HEK293T (cell line): ENCODE data around the gene AGAP3.

ENCODE experiments used
- ARNT ChIP-seq: fragments of 450-650 bp; IDR thresholded peaks from 2 replicates; pipeline ENCODE4 v1.6.1; 2017; ENCODE audit warnings: mild to moderate bottlenecking
- BHLHE40 ChIP-seq: fragments of 450-650 bp; IDR thresholded peaks from 2 replicates; pipeline ENCODE4 v1.6.1; 2016; ENCODE audit warnings: mild to moderate bottlenecking, moderate library complexity, borderline replicate concordance
- FOXM1 ChIP-seq: fragments of 450-650 bp; IDR thresholded peaks from 2 replicates; pipeline ENCODE4 v1.6.1; 2017; ENCODE audit warnings: mild to moderate bottlenecking, borderline replicate concordance
- SP1 ChIP-seq: fragments of 450-650 bp; IDR thresholded peaks from 2 replicates; pipeline ENCODE4 v1.6.1; 2017

GRCh38 chr7:151100921-151101320 lies 14.6 kb downstream of the AGAP3 start:
- TF ChIP-seq ARNT (no peak), SP1 (no peak), FOXM1 (no peak), BHLHE40 (no peak)
